B cell (primary cell): ENCODE results near the gene NPR1. TPM values are rescaled to one million over a fixed set of nuclear protein-coding genes. Genes with fewer than 3 reads are reported as not detected.

Experiments used
- ATAC-seq: fragments of 200-7000 bp; cut with Tn5 transposase; one replicate; pipeline ENCODE4 v1.10.0; 2021; ENCODE audit warnings: low read depth, mild to moderate bottlenecking, moderate number of reproducible peaks, moderate library complexity
- CTCF ChIA-PET: fragments of 350-600 bp; sonication (Branson Sonifier 250); formaldehyde crosslinking; loops from one replicate; lab custom pipeline; 2021; ENCODE audit warnings: antibody characterized with exemption, inconsistent platforms; lab: Charles Lee
- POLR2A ChIA-PET: fragments of 350-600 bp; sonication (Branson Sonifier 250); formaldehyde crosslinking; loops from one replicate; lab custom pipeline; 2021; ENCODE audit warnings: antibody characterized with exemption; lab: Charles Lee
- DNase-seq: peaks from one replicate; pipeline ENCODE4 v3.0.0; 2013
- H2AFZ ChIP-seq: 2 replicates; pipeline ENCODE4 v1.6.1; 2012; ENCODE audit warnings: mild to moderate bottlenecking, low read depth, low read length; ENCODE audit not compliant: insufficient read depth, poor library complexity, severe bottlenecking
- H3K27ac ChIP-seq, 2 donors: 1 replicate in 1 of 2; 2 replicates in 1 of 2; pipeline ENCODE4 v1.5.1; 2012 to 2013; ENCODE audit warnings: low read length in 2 of 2, mild to moderate bottlenecking in 2 of 2, moderate library complexity in 1 of 2
- H3K27me3 ChIP-seq, 4 experiments: fragments of 200-600 bp in 1 of 4; sonication (generic) in 1 of 4; replicated peaks in 1 of 4; 1 replicate in 2 of 4; 2 replicates in 2 of 4; pipeline versions ENCODE4 v1.6.1 to v1.7.0; 2013 to 2016; ENCODE audit warnings: low read length in 3 of 4, mild to moderate bottlenecking in 2 of 4, mixed read lengths in 1 of 4, moderate library complexity in 1 of 4; ENCODE audit not compliant: insufficient read depth in 4 of 4, control insufficient read depth in 3 of 4; ENCODE audit errors: control extremely low read depth in 1 of 4
- H3K36me3 ChIP-seq, 2 experiments: replicated peaks in 1 of 2; 1 replicate in 1 of 2; 2 replicates in 1 of 2; pipeline versions ENCODE4 v1.6.1 to v1.7.1; 2013; ENCODE audit warnings: low read length in 1 of 2; ENCODE audit not compliant: insufficient read depth in 2 of 2, control insufficient read depth in 1 of 2; ENCODE audit errors: control extremely low read depth in 1 of 2, extremely low read depth in 1 of 2
- H3K4me1 ChIP-seq, 2 donors: fragments of 200-600 bp in 1 of 2; sonication (generic) in 1 of 2; 1 replicate in 1 of 2; 2 replicates in 1 of 2; pipeline versions ENCODE4 v1.5.1 to v1.6.1; 2013 to 2017; ENCODE audit warnings: low read length in 2 of 2; ENCODE audit not compliant: control insufficient read depth in 2 of 2, insufficient read depth in 2 of 2
- H3K4me2 ChIP-seq: replicated peaks from 2 replicates; pipeline ENCODE3; 2012; ENCODE audit warnings: mild to moderate bottlenecking, low read depth, low read length; ENCODE audit not compliant: poor library complexity, severe bottlenecking
- H3K4me3 ChIP-seq, 5 experiments: fragments of 200-600 bp in 1 of 5; sonication (generic) in 1 of 5; 1 replicate in 3 of 5; 2 replicates in 2 of 5; pipeline versions ENCODE4 v1.5.1 to v1.7.0; 2011 to 2016; ENCODE audit warnings: low read length in 4 of 5, mild to moderate bottlenecking in 4 of 5, low read depth in 2 of 5, control low read depth in 1 of 5, moderate library complexity in 1 of 5; ENCODE audit not compliant: insufficient read depth in 1 of 5; ENCODE audit errors: control extremely low read depth in 1 of 5, extremely low read depth in 1 of 5
- H3K79me2 ChIP-seq: fragments of 200-600 bp; sonication (generic); one replicate; pipeline ENCODE4 v1.6.0; 2016; ENCODE audit warnings: low read length; ENCODE audit not compliant: control insufficient read depth, insufficient read depth
- H3K9ac ChIP-seq: fragments of 200-600 bp; sonication (generic); 2 replicates; pipeline ENCODE4 v1.6.1; 2017; ENCODE audit warnings: mild to moderate bottlenecking, low read length, moderate library complexity
- H3K9me3 ChIP-seq, 3 donors: one replicate each; pipeline versions ENCODE4 v1.6.1 to v1.7.1; 2013; ENCODE audit warnings: low read length in 2 of 3; ENCODE audit not compliant: control insufficient read depth in 2 of 3, insufficient read depth in 1 of 3; ENCODE audit errors: control extremely low read depth in 1 of 3
- H4K20me1 ChIP-seq: 2 replicates; pipeline ENCODE4 v1.6.0; 2012; ENCODE audit warnings: mild to moderate bottlenecking, low read length; ENCODE audit not compliant: insufficient read depth, control insufficient read depth, poor library complexity, severe bottlenecking
- H3K27ac Mint-ChIP-seq: one replicate; pipeline ENCODE4 v1.8.0; 2021; ENCODE audit warnings: mixed read lengths
- H3K27me3 Mint-ChIP-seq: one replicate; pipeline ENCODE4 v1.8.0; 2021; ENCODE audit warnings: mixed read lengths
- H3K4me1 Mint-ChIP-seq: one replicate; pipeline ENCODE4 v1.8.0; 2021; ENCODE audit warnings: mixed read lengths
- H3K4me3 Mint-ChIP-seq: one replicate; pipeline ENCODE4 v1.8.0; 2021; ENCODE audit warnings: mixed read lengths
- H3K9me3 Mint-ChIP-seq: one replicate; pipeline ENCODE4 v1.8.0; 2022; ENCODE audit warnings: mixed read lengths; ENCODE audit not compliant: insufficient read depth
- EZH2 ChIP-seq: IDR thresholded peaks from 2 replicates; pipeline ENCODE4 v1.6.1; 2012; ENCODE audit warnings: borderline replicate concordance, low read depth, mild to moderate bottlenecking, moderate library complexity, low read length; ENCODE audit not compliant: insufficient read depth, poor library complexity, severe bottlenecking
- WGBS: methylation state at CpG from one replicate; pipeline ENCODE4 v1.1.5; 2013; ENCODE audit warnings: missing lambda C conversion rate; ENCODE audit not compliant: insufficient coverage; 5-methylcytosine and 5-hydroxymethylcytosine counted together
- intact Hi-C: fragments of 100-400 bp; cut with micrococcal nuclease; formaldehyde crosslinking; loops from one replicate; pipeline ENCODE4 v1.10.0; 2022
- polyA plus RNA-seq: library from polyadenylated mRNA; depleted of rRNA; stranded (reverse); fragments of >200 nt; gene quantifications from 2 replicates; pipeline ENCODE4 v1.2.3, GENCODE V29; 2012
- total RNA-seq, 2 donors: library from RNA; stranded (reverse); fragments of 120-200 nt in 1 of 2; gene quantifications; 1 replicate in 1 of 2; 2 replicates in 1 of 2; pipeline versions ENCODE4 v1.2.3 to v1.2.4, GENCODE V29; 2013 to 2022
- TF ChIP-seq, protein P1 (sequence below): fragments of 200-600 bp; IDR thresholded peaks from one replicate; pipeline ENCODE4 v1.8.0; 2022; ENCODE audit warnings: antibody characterized with exemption, mild to moderate bottlenecking

The NPR1 gene
- total and polyA plus RNA-seq, 2 donors (not counting 1 experiment from before 2014, with no cell fraction given): 0.37 TPM; not detected in 1

DNA sequence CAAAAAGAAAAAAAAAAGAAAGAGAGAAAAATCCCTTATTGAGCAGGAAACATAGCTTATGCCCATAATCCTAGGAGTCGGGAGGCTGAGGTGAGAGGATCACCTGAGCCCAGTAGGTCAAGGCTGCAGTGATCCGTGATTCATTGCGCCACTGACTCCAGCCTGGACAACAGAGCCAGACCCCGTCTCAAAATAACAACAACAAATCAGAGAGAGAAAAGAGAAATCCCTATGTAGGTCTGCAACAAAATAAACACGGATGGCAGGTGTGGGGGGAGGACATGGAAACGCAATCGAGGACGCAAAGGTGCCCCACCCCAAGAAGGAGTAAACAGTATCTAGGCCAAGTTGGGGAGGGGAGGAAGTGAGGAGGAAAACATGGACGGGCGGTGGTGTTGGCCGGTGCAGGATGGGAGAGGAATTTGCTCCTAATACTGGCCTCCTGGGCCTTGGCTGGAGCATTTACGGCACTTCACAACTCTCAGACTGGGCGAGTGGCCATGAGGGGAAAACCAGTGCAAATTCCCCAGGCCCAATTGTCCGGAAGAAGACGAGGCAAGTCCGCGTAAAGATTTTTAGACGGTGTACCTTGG lies 45.2 kb upstream of the NPR1 start:
- peak overlapping the region in 4 of 5 experiments; percentile 41 to 100 (median 94) for H3K4me3 ChIP-seq
- ATAC-seq (no peak), DNase-seq (no peak)
- peaks cover 9 to 30% of the 10 kb centered on the region in 2 donors for H3K4me1 ChIP-seq
- peaks cover 0 to 7% (median 0%) of the 10 kb centered on the region in 3 donors for H3K9me3 ChIP-seq
- peaks cover 40% of the 10 kb centered on the region for H3K79me2 ChIP-seq
- intact Hi-C loops: loop anchor here (1.0 to 10.0 kb wide), 6 partner anchors 35 to 150 kb away; partner anchors contain the start of gene S100A6
- H4K20me1 ChIP-seq: peaks cover 17% of the 10 kb centered on the region
- Mint-ChIP-seq H3K27ac (peak overlapping the region; percentile 100), H3K4me3 (peak overlapping the region; percentile 97), H3K4me1 (peaks cover 42% of the 10 kb centered on the region), H3K9me3 (no peaks in the 10 kb centered on the region), H3K27me3 (no peaks in the 10 kb centered on the region)
- no peak for TF ChIP-seq EZH2
- TF ChIP-seq, protein P1, sequence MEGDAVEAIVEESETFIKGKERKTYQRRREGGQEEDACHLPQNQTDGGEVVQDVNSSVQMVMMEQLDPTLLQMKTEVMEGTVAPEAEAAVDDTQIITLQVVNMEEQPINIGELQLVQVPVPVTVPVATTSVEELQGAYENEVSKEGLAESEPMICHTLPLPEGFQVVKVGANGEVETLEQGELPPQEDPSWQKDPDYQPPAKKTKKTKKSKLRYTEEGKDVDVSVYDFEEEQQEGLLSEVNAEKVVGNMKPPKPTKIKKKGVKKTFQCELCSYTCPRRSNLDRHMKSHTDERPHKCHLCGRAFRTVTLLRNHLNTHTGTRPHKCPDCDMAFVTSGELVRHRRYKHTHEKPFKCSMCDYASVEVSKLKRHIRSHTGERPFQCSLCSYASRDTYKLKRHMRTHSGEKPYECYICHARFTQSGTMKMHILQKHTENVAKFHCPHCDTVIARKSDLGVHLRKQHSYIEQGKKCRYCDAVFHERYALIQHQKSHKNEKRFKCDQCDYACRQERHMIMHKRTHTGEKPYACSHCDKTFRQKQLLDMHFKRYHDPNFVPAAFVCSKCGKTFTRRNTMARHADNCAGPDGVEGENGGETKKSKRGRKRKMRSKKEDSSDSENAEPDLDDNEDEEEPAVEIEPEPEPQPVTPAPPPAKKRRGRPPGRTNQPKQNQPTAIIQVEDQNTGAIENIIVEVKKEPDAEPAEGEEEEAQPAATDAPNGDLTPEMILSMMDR: no peak
- H3K27me3 ChIP-seq: no peaks in the 10 kb centered on the region
- WGBS: 70% methylated on average over 11 of the region's 18 CpGs
- H3K4me2 ChIP-seq: peak overlapping the region; percentile 76
- peaks cover 15 to 25% of the 10 kb centered on the region in 2 experiments for H3K36me3 ChIP-seq
- H3K9ac ChIP-seq: peak overlapping the region; percentile 99
- peak overlapping the region; percentile 97 to 99 for H3K27ac ChIP-seq
- POLR2A ChIA-PET: interaction anchor here (0.8 to 2.7 kb wide), 23 partner anchors 10 to 587 kb away, joined by 3 to 17 read pairs (median 5); partner anchors contain the start of genes CREB3L4, ILF2, INTS3 and JTB
- no peak overlapping the region for H2AFZ ChIP-seq
- CTCF ChIA-PET: interaction anchor here (0.9 to 3.3 kb wide), 5 partner anchors 29 to 639 kb away, joined by 3 to 32 read pairs (median 6); no protein-coding TSS in a partner anchor
